Endothelial cell of umbilical vein (primary cell): Measurements from ENCODE around the gene RWDD1.

Experiments used
- CTCF ChIP-seq, 2 donors: IDR thresholded peaks; 1 replicate in 1 of 2; 2 replicates in 1 of 2; pipeline ENCODE4 v1.5.1; 2011; ENCODE audit warnings: low read length in 2 of 2, mild to moderate bottlenecking in 2 of 2, moderate library complexity in 2 of 2, control low read depth in 1 of 2, inconsistent platforms in 1 of 2, low read depth in 1 of 2; ENCODE audit not compliant: insufficient read depth in 1 of 2; ENCODE audit errors: extremely low read depth in 1 of 2
- EZH2 ChIP-seq: IDR thresholded peaks from 2 replicates; pipeline ENCODE4 v1.6.1; 2012; ENCODE audit warnings: borderline replicate concordance, low read depth, mild to moderate bottlenecking, moderate library complexity, low read length, inconsistent platforms; ENCODE audit not compliant: severe bottlenecking
- GATA2 ChIP-seq: IDR thresholded peaks from 2 replicates; pipeline ENCODE4 v1.7.0; 2011; ENCODE audit warnings: low read depth, mild to moderate bottlenecking, moderate library complexity, mixed read lengths, low read length; ENCODE audit not compliant: insufficient read length, insufficient read depth
- JUN ChIP-seq: IDR thresholded peaks from 2 replicates; pipeline ENCODE4 v1.6.1; 2011; ENCODE audit warnings: borderline replicate concordance, low read depth; ENCODE audit not compliant: insufficient read length, insufficient read depth
- MAX ChIP-seq: IDR thresholded peaks from 2 replicates; pipeline ENCODE4 v1.6.1; 2011; ENCODE audit not compliant: insufficient read depth, insufficient read length
- MYC ChIP-seq: IDR thresholded peaks from one replicate; pipeline ENCODE4 v1.6.1; 2011; ENCODE audit warnings: mild to moderate bottlenecking, low read depth, low read length
- POLR2A ChIP-seq: IDR thresholded peaks from 2 replicates; pipeline ENCODE4 v1.6.1; 2012; ENCODE audit warnings: low read depth, mild to moderate bottlenecking, control low read depth, low read length
- POLR2AphosphoS5 ChIP-seq: IDR thresholded peaks from 2 replicates; pipeline ENCODE4 v1.6.1; 2012; ENCODE audit warnings: low read depth, mild to moderate bottlenecking, control low read depth, low read length, moderate library complexity; ENCODE audit not compliant: insufficient read depth

DNA sequence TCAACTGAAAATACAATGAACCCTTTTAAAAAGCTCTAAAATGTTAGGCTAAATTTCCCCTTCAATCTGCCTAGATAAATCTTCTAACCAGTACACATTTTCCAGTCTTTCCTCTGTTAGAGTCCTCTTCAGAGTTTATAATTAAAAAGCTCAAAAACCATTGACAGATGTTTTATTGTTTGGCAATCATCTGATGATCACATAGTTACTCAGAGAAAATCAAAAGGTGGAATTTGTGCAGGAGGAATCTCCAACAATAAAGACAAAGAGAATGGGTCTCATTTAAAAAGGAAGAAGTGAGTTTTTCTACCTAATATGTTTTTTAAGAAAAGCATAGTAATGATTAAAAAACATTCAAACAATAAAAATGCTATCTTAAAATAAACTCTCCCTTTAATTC is 28.9 kb upstream of the RWDD1 start:
- TF ChIP-seq POLR2A (no peak), CTCF (IDR thresholded peaks at IDR 0.05; ENCODE audit: extremely low read depth in 1 of 2, insufficient read depth in 1 of 2, low read depth in 1 of 2, low read length in 2 of 2) (no peak), MYC (no peak), EZH2 (no peak), POLR2AphosphoS5 (no peak), MAX (no peak), GATA2 (no peak), JUN (no peak)
